Heart left ventricle (tissue), 13 donors: ENCODE data around the gene FURIN.
"Not testable (repeated sequence)": the region's sequence is repeated elsewhere in the genome, so short reads cannot be mapped to it uniquely, and the experiment has no call there.

ENCODE experiments used
- CTCF ChIP-seq, 12 donors: fragments of 200-600 bp; sonication (generic) in 4 of 12; IDR thresholded peaks; one replicate each; pipeline versions ENCODE4 v1.5.0 to v1.8.0; 2018 to 2022; ENCODE audit warnings: antibody characterized with exemption in 12 of 12, mild to moderate bottlenecking in 5 of 12
- POLR2A ChIP-seq, 2 donors: fragments of 450-650 bp; IDR thresholded peaks; one replicate each; pipeline ENCODE4 v1.6.1; 2017; ENCODE audit warnings: antibody characterized with exemption in 2 of 2, mild to moderate bottlenecking in 2 of 2, moderate library complexity in 2 of 2
- donor health status: ischemic (EF 13 %, LVEDD 7.1; RV severe dilation, severe dysfunction).
- donor health status: DM: no; HTN: yes; CAD: no.
- donor health status: DM: no; HTN: no; CAD: no.
- donor health status: ischemic (EF 25% LVEDD 6.9; RV normal size, moderate dysfunction).
- donor health status: ischemic (EF 25% LVEDD 5.7; RV mildly dilated, moderate dysfunction).
- donor health status: ischemic (EF 35%, LVEDD 5.7; RV mildly dilated, moderate dysfunction).
- donor health status: nonischemic (EF 11% LVEDD 7.7; RV severe dilation, severe dysfunction).
- donor health status: DM: yes; HTN: yes; CAD: no.
- donor health status: PGD.
- donor health status: ischemic (EF 29% LVEDD 5.4; RV normal size, mild dysfunction).
- donor health status: nonischemic (EF 23%, LVEDD 6.1; RV moderate dilation, normal function).

DNA sequence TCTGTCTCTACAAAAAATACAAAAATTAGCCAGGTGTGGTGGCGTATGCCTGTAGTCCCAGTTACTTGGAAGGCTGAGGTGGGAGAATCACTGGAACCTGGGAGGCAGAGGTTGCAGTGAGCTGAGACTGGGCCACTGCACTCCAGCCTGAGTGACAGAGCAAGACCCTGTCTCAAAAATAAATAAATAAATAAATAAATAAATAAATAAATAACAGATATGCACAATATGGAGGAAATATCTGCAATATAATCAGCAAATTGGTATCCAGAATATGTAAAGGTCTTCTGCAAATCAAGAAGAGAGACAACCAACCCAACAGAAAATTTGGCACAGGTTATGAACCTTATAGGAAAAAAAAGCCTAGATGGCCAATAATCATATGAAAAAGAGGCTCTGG, 19.0 kb upstream of the FURIN start:
- TF ChIP-seq POLR2A, CTCF (IDR thresholded peaks at IDR 0.05): not testable (repeated sequence)
